OCI-LY7 (cell line): Measurements from ENCODE around the gene NTM.

Experiments
- CTCF ChIP-seq: fragments of 200-600 bp; sonication (generic); conservative IDR thresholded peaks from 2 replicates; pipeline ENCODE4 v1.5.1; 2014; ENCODE audit warnings: mild to moderate bottlenecking, antibody characterized with exemption, low read length, moderate library complexity, mixed read lengths
- EZH2phosphoT487 ChIP-seq: fragments of 200-600 bp; sonication (generic); IDR thresholded peaks from 2 replicates; pipeline ENCODE4 v1.6.1; 2018; ENCODE audit warnings: low read depth, borderline replicate concordance, mild to moderate bottlenecking, mixed run types, antibody characterized with exemption, low read length, moderate library complexity, mixed read lengths

- no peak for TF ChIP-seq CTCF
- no peak for TF ChIP-seq EZH2phosphoT487
These were observed 43.0 kb upstream of the NTM start for GRCh38 chr11:131327421-131327820.
